Measurements from ENCODE around the gene OAS3.

DNA sequence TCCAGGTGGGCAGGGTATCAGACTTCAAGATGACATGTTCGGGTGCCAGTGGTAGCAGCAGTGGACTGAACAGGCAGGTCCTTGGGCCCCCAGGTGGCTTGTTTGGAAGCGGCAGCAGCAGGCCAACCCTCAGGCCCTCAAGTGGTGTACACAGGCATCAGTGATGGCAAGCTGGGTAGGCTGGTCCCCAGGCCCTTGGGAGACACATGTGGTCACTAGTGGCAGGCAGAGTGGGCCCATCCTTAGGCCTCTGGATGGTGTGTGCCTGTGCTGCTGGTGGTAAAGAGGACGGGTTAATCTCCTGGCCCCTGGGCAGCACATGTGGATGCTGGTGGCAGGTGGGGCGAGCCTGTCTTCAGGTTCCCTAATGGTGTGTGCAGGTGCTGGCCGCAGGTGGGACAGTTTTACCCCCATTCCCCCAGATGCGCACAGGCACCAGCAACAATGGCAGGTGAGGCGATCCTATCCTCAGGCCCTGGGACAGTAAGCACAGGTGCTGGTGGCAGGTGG is 48.1 kb downstream of the OAS3 start:
- TF ChIP-seq, protein P1, sequence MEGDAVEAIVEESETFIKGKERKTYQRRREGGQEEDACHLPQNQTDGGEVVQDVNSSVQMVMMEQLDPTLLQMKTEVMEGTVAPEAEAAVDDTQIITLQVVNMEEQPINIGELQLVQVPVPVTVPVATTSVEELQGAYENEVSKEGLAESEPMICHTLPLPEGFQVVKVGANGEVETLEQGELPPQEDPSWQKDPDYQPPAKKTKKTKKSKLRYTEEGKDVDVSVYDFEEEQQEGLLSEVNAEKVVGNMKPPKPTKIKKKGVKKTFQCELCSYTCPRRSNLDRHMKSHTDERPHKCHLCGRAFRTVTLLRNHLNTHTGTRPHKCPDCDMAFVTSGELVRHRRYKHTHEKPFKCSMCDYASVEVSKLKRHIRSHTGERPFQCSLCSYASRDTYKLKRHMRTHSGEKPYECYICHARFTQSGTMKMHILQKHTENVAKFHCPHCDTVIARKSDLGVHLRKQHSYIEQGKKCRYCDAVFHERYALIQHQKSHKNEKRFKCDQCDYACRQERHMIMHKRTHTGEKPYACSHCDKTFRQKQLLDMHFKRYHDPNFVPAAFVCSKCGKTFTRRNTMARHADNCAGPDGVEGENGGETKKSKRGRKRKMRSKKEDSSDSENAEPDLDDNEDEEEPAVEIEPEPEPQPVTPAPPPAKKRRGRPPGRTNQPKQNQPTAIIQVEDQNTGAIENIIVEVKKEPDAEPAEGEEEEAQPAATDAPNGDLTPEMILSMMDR (conservative IDR thresholded peaks at IDR 0.05; ENCODE audit: low read depth, low read length) = no peak
- TF ChIP-seq EZH2phosphoT487 (IDR thresholded peaks at IDR 0.05; ENCODE audit: borderline replicate concordance, low read length) = no peak
